Measurements from ENCODE around the gene KRTAP9-2. TPM values are rescaled to one million over a fixed set of nuclear protein-coding genes. Genes with fewer than 3 reads are reported as not detected.
"Not testable (repeated sequence)": the region's sequence is repeated elsewhere in the genome, so short reads cannot be mapped to it uniquely, and the experiment has no call there.

Gene KRTAP9-2
- total RNA-seq, 1 donor from 2014 or later, result not detected

- no peak overlapping the region for H3K27ac Mint-ChIP-seq
- peaks cover 12% of the 10 kb centered on the region for H3K27me3 Mint-ChIP-seq
- no peak overlapping the region for H3K4me3 Mint-ChIP-seq
- no peaks in the 10 kb centered on the region for H3K9me3 Mint-ChIP-seq
- ChIA-PET POLR2A (no interaction called here), CTCF (no interaction called here)
- no peaks in the 10 kb centered on the region for H3K4me1 Mint-ChIP-seq
- no peaks in the 10 kb centered on the region for H3K36me3 Mint-ChIP-seq (ENCODE audit: low read depth)
- intact Hi-C loops (cut with micrococcal nuclease), result no loop called here
- TF ChIP-seq, protein P1, sequence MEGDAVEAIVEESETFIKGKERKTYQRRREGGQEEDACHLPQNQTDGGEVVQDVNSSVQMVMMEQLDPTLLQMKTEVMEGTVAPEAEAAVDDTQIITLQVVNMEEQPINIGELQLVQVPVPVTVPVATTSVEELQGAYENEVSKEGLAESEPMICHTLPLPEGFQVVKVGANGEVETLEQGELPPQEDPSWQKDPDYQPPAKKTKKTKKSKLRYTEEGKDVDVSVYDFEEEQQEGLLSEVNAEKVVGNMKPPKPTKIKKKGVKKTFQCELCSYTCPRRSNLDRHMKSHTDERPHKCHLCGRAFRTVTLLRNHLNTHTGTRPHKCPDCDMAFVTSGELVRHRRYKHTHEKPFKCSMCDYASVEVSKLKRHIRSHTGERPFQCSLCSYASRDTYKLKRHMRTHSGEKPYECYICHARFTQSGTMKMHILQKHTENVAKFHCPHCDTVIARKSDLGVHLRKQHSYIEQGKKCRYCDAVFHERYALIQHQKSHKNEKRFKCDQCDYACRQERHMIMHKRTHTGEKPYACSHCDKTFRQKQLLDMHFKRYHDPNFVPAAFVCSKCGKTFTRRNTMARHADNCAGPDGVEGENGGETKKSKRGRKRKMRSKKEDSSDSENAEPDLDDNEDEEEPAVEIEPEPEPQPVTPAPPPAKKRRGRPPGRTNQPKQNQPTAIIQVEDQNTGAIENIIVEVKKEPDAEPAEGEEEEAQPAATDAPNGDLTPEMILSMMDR (IDR thresholded peaks at IDR 0.05), result no peak
- ATAC-seq (ENCODE audit: low read depth), result no peak
- DNase-seq, result no peak
Measured at GRCh38 chr17:41251261-41251660, 24.8 kb downstream of the KRTAP9-2 start.

GRCh38 chr17:41254861-41255260 is 28.4 kb downstream of the KRTAP9-2 start:
- DNase-seq (no peak), ATAC-seq (ENCODE audit: low read depth) (no peak)
- ChIA-PET CTCF (no interaction called here), POLR2A (no interaction called here)
- no peaks in the 10 kb centered on the region for H3K9me3 Mint-ChIP-seq
- H3K4me1 Mint-ChIP-seq, result no peaks in the 10 kb centered on the region
- H3K27me3 Mint-ChIP-seq, result peaks cover 40% of the 10 kb centered on the region
- no peaks in the 10 kb centered on the region for H3K36me3 Mint-ChIP-seq (ENCODE audit: low read depth)
- intact Hi-C loops (cut with micrococcal nuclease), result no loop called here
- H3K4me3 Mint-ChIP-seq, result no peak overlapping the region
- TF ChIP-seq, protein P1 (IDR thresholded peaks at IDR 0.05), result no peak
- H3K27ac Mint-ChIP-seq, result no peak overlapping the region

DNA sequence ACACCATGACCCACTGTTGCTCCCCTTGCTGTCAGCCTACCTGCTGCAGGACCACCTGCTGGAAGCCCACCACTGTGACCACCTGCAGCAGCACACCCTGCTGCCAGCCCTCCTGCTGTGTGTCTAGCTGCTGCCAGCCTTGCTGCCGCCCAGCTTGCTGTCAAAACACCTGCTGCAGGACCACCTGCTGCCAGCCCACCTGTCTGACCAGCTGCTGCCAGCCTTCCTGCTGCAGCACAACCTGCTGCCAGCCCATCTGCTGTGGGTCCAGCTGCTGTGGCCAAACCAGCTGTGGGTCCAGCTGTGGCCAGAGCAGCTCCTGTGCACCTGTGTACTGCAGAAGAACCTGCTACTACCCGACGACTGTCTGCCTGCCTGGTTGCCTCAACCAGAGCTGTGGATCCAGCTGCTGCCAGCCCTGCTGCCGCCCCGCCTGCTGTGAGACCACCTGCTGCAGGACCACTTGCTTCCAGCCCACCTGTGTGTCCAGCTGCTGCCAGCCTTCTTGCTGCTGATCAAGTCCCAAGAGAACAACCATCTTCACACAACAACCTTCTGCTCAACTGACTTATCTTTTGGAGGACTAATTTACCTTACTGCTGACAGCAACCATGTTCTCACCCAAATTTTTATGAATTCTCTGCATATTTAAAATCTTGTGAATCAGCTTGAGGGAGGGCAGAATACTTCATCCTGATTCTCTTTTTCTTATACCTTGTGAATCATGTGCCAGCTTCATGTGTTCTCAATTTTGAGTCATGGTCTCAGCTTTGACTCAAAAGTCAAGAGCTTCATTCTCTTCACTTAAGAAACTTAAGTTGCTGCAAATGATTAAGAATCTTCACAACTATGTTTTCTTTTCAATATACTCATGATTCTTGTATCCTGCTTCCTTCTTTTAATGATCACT is 29.2 kb downstream of the KRTAP9-2 start, which contains the start of gene KRTAP9-9:
KRTAP9-9 (plus strand) TSS at position 4 of the 910 bp plus-strand sequence.
- H3K9me3 Mint-ChIP-seq; H3K27ac Mint-ChIP-seq; H3K4me1 Mint-ChIP-seq; H3K36me3 Mint-ChIP-seq (ENCODE audit: low read depth); H3K4me3 Mint-ChIP-seq; DNase-seq; POLR2A ChIA-PET; intact Hi-C loops (cut with micrococcal nuclease); ATAC-seq (ENCODE audit: low read depth); CTCF ChIA-PET: not testable (repeated sequence)
- peaks cover 45% of the 10 kb centered on the region for H3K27me3 Mint-ChIP-seq

- TF ChIP-seq, protein P1 (IDR thresholded peaks at IDR 0.05), result no peak
- Mint-ChIP-seq H3K9me3 (no peaks in the 10 kb centered on the region), H3K27ac (no peak overlapping the region), H3K4me3 (no peak overlapping the region), H3K36me3 (ENCODE audit: low read depth) (no peaks in the 10 kb centered on the region), H3K27me3 (peaks cover 49% of the 10 kb centered on the region), H3K4me1 (no peaks in the 10 kb centered on the region)
- ATAC-seq (ENCODE audit: low read depth) (no peak), DNase-seq (no peak)
- ChIA-PET CTCF (no interaction called here), POLR2A (no interaction called here)
- intact Hi-C loops (cut with micrococcal nuclease), result no loop called here
Measured at GRCh38 chr17:41256291-41256685, 29.8 kb downstream of the KRTAP9-2 start.

DNA sequence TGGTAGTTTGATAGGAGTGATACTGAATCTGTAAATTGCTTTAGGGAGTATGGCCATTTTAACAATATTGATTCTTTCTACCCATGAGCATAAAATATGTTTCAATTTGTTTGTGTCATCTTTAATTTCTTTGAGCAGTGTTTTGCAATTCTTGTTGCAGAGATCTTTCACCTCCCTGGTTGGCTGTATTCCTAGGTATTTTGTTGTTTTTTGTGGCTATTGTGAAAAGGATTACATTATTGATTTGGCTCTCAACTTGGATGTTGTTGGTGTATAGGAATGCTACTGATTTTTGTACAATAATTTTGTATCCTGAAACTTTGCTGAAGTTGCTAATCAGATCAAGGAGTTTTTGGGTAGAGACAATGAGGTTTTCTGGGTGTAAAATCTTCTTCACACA is 32.0 kb downstream of the KRTAP9-2 start:
- Mint-ChIP-seq H3K27me3 (peaks cover 49% of the 10 kb centered on the region), H3K36me3 (ENCODE audit: low read depth) (no peaks in the 10 kb centered on the region), H3K4me3 (no peak overlapping the region), H3K9me3 (no peaks in the 10 kb centered on the region), H3K27ac (no peak overlapping the region), H3K4me1 (no peaks in the 10 kb centered on the region)
- intact Hi-C loops (cut with micrococcal nuclease), result no loop called here
- CTCF ChIA-PET, result no interaction called here
- DNase-seq, result no peak
- POLR2A ChIA-PET, result no interaction called here
- ATAC-seq (ENCODE audit: low read depth), result no peak
- TF ChIP-seq, protein P1 (IDR thresholded peaks at IDR 0.05), result no peak
